Adrenal gland (tissue), 5 donors: ENCODE measurements around the gene KRT76.

Experiments used
- POLR2A ChIP-seq, 2 donors: fragments of 450-650 bp; IDR thresholded peaks; one replicate each; pipeline ENCODE4 v1.6.1; 2017; ENCODE audit warnings: antibody characterized with exemption in 2 of 2, mild to moderate bottlenecking in 2 of 2, moderate library complexity in 1 of 2
- TF ChIP-seq, protein P1 (sequence below), 6 experiments: fragments of 450-650 bp in 4 of 6; fragments of 200-600 bp in 2 of 6; sonication (generic) in 1 of 6; IDR thresholded peaks; 1 replicate in 5 of 6; 2 replicates in 1 of 6; pipeline versions ENCODE4 v1.5.1 to v1.8.0; 2016 to 2021; ENCODE audit warnings: antibody characterized with exemption in 6 of 6, mild to moderate bottlenecking in 2 of 6, moderate library complexity in 1 of 6
- donor health status: DM: no; HTN: no; CAD: no.

DNA sequence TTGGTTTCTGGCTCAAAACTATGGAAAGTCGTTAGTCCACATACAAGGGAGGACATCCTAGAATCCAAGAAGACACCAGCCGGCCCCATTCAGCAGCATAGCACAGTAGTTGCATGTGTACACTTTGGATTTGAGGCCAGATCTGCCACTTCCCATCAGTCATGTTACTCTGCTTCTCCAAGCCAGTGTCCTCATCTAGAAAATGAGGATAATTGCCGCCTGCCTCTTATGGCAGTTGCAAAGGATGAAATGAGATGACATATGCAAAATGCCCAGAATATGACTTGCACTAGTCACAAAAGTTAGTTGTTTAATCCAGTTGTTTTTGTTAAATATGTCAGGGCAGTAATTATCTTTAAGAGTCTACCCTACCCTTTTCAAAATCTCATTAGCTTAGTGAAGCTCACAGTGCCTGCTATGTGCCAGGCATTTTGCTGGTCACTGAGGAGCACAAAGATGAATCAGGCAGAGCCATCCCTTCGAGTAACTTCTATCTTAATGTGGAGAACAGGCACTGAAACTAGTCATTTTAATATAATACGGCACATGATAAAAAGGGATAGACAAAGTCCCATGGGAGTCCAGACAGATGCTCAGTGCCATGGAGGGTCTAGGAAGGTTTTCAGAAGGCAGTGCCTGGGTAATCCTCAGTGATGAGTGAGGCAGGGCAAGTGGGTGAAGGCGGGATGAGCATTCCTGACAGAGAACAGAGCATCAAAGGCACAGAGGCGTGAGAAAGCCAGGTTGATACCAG lies 6.6 kb upstream of the KRT76 start:
- TF ChIP-seq, protein P1, sequence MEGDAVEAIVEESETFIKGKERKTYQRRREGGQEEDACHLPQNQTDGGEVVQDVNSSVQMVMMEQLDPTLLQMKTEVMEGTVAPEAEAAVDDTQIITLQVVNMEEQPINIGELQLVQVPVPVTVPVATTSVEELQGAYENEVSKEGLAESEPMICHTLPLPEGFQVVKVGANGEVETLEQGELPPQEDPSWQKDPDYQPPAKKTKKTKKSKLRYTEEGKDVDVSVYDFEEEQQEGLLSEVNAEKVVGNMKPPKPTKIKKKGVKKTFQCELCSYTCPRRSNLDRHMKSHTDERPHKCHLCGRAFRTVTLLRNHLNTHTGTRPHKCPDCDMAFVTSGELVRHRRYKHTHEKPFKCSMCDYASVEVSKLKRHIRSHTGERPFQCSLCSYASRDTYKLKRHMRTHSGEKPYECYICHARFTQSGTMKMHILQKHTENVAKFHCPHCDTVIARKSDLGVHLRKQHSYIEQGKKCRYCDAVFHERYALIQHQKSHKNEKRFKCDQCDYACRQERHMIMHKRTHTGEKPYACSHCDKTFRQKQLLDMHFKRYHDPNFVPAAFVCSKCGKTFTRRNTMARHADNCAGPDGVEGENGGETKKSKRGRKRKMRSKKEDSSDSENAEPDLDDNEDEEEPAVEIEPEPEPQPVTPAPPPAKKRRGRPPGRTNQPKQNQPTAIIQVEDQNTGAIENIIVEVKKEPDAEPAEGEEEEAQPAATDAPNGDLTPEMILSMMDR (IDR thresholded peaks at IDR 0.05) = no peak
- TF ChIP-seq POLR2A (IDR thresholded peaks at IDR 0.05) = no peak
